AG09319 (cell line): ENCODE results near the gene EFCAB11.

ENCODE experiments used
- DNase-seq: peaks from one replicate; pipeline ENCODE4 v3.0.0-alpha.2; 2010; ENCODE audit warnings: low read depth; ENCODE audit errors: extremely low read depth
- TF ChIP-seq, protein P1 (sequence below): IDR thresholded peaks from 2 replicates; pipeline ENCODE4 v1.5.1; 2011; ENCODE audit warnings: low read depth, mild to moderate bottlenecking, inconsistent platforms, low read length, moderate library complexity

EFCAB11 gene

DNA sequence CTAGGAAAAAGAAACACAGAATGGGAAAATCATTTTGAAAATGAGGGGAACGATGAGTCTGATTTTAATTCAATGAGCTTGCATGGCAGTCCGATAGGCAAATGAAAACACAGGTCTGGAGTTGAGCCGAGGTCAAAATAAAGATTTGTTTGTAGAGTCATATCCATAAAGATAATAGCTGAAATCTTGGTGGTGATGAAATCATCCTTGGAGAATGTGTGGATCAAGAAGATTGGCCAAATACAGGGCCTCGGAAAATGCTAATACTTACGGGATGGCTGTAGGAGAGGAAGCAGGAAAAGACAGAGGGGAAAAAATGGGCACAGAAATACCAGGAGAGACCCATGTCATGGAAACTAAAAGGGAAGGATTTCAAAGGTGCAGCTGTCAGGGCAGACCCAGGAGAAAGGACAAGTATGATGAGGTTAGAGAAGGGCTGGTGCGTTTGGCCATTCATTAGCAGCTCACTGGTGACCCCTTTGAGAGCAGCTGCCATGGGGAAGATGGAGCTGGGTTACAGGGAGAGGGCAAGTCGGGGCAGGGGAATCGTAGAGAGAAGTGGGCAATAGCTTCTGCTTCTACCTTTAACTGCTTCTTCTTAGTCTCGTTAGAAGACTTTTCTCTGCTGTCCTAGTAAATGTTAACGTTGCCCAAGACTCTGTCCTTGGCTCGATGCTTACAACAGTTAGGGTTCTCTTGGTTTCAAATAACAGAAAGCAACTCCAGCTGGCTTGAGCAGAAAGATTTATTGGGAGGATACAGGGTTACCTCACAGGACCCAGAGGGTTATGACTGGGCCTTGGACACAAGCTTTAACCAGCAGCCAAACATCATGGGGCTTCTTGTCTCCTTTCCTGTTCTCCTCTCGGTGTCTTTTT lies 161.8 kb downstream of the EFCAB11 start:
- peak; percentile 32 for DNase-seq
- TF ChIP-seq, protein P1, sequence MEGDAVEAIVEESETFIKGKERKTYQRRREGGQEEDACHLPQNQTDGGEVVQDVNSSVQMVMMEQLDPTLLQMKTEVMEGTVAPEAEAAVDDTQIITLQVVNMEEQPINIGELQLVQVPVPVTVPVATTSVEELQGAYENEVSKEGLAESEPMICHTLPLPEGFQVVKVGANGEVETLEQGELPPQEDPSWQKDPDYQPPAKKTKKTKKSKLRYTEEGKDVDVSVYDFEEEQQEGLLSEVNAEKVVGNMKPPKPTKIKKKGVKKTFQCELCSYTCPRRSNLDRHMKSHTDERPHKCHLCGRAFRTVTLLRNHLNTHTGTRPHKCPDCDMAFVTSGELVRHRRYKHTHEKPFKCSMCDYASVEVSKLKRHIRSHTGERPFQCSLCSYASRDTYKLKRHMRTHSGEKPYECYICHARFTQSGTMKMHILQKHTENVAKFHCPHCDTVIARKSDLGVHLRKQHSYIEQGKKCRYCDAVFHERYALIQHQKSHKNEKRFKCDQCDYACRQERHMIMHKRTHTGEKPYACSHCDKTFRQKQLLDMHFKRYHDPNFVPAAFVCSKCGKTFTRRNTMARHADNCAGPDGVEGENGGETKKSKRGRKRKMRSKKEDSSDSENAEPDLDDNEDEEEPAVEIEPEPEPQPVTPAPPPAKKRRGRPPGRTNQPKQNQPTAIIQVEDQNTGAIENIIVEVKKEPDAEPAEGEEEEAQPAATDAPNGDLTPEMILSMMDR: no peak

DNA sequence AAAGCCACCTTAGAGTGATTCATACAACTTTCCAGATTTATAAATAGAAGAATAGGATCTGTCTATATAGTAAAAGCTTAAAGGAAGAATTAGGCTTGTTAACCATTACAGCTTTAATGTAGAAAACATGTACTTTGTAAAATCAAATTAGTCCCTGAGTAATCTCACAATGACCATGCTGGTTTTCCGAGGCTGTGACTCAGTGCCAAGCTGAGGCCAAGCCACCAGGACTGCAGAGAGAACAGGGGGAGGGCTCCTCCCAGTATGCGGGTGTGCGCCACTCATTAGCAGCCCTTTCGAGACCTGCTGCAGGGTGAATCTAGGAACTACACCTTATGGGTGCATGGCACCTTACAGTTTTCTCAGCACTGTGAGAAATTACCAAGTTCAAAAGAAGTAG lies 167.0 kb downstream of the EFCAB11 start:
- DNase-seq: no peak
- TF ChIP-seq, protein P1: no peak

DNA sequence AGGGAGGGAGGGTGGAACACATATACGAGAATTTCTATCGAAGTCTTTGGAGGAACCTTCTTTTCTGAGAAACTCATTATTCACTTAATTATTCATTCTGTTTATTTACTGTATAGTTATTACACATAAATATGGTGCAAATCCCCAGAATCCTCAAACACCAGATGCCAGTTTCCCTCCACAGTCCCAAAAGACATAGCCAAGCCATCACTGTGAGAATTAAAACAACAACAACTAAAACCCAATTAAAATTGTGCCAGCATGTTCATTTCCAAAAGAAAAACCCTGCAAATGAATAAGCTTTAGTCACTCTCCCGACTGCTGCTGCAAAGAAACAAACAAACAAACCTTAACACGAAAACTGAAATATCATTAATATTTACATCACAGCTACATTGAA lies 173.5 kb downstream of the EFCAB11 start:
- TF ChIP-seq, protein P1: no peak
- no peak for DNase-seq

DNA sequence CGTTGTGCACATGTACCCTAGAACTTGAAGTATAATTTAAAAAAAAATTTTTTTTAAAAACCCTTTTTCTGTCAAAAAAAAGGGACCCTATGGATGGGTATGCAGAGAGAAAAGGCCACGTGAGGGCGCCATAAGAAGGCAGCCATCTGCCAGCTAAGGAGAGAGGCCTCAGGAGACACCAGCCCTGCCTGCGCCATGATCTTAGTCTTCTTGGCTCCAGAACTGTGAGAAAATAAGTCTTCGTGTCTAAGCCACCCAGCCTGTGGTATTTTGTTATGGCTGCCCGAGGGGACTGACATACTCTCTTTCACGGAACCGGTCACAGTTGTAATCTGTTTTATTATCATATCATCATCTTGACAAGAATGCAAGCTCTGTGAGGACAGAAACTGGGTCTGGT lies 174.8 kb downstream of the EFCAB11 start:
- no peak for DNase-seq
- TF ChIP-seq, protein P1: no peak

DNA sequence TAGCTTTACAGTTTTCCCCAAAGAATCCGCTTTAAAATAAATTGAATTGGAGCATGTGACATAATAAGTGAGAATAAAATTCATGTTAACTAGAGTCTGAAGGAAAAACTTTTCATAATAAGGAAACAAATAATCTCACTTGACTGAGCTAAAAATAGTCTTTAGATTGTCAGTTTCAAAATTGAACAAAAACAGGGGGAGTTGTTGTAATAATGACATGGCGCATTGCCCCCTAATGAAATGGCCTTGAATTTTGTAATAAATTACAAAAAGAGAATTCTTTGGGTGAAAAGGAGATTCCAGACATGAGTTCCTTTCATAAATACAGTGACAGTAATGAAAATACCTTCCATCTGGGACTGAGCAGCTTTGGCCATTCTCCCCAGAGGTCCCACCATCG lies 178.6 kb downstream of the EFCAB11 start:
- DNase-seq: no peak
- TF ChIP-seq, protein P1: no peak

DNA sequence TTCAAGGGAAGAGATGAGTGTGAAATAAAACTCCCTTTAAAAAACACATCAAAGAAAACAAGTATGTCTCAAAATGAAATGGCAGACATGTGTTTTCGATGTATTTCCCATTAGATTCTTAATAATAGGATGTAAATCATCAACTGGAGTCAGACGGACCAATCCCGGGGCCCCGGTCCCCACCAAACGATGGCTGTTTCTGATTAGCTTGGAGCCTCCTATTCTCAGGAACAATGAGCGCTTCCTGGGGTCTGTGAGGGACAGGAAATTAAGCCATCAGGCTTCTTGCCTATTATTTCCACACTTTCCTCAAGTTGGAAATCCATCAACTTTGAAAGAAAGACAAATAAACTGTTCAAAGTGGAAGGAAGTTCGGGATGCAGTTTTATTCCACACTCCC lies 179.4 kb downstream of the EFCAB11 start:
- TF ChIP-seq, protein P1: no peak
- no peak for DNase-seq

DNA sequence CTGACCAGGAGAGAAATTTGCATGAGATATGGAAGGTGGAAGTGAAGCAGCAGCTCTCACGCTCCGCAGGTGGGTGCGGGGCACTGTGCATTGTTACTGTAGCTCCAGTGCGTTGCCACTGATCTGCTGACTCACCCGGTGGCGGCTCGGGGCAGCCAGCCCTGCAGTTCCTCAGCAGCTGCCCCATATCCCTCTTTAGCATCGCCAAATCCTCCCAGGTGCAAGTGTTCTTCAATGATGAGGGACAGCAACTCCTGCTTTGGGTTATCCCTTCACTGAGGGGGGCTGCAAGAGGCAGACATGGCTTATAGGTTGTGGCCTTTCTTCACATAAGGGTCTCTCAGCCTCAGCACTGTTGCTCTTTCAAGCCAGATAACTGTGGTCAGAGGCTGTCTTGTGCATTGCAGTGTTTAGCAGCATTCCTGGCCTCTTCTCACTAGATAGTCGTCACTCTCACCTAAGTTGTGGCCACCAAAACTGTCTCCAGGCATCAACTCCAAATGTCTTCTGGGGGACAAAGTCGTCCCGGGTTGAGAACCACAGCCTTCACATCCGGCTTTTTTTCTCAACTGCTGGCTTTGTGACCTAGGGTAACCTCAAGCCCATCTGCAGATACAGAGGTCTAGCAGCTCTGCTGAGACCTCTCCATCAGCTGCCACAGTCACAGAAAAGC lies 180.8 kb downstream of the EFCAB11 start:
- DNase-seq: no peak
- TF ChIP-seq, protein P1: no peak
